HG03196 (cell line): ENCODE data around the gene AKAP6.

Experiments used
- ATAC-seq: cut with Tn5 transposase; IDR thresholded peaks from one replicate; pipeline ENCODE4 v1.9.1; 2021; ENCODE audit not compliant: unreplicated experiment

Gene AKAP6

GRCh38 chr14:32477396-32477795, 148.3 kb downstream of the AKAP6 start:
- no peak for ATAC-seq

GRCh38 chr14:32478050-32478449, 149.0 kb downstream of the AKAP6 start:
- no peak for ATAC-seq

GRCh38 chr14:32480337-32480736, 151.2 kb downstream of the AKAP6 start:
- ATAC-seq, result no peak

- ATAC-seq, result no peak
These were observed 152.6 kb downstream of the AKAP6 start for GRCh38 chr14:32481707-32482106.

- no peak for ATAC-seq
These were observed 162.4 kb downstream of the AKAP6 start for GRCh38 chr14:32491416-32492016.

- ATAC-seq, result no peak
These were observed 163.4 kb downstream of the AKAP6 start for GRCh38 chr14:32492457-32492856.

- ATAC-seq, result no peak
These were observed 165.7 kb downstream of the AKAP6 start for GRCh38 chr14:32494609-32495434.

- no peak for ATAC-seq
These were observed 166.3 kb downstream of the AKAP6 start for GRCh38 chr14:32495435-32495734.

GRCh38 chr14:32497248-32497647, 168.2 kb downstream of the AKAP6 start:
- no peak for ATAC-seq

GRCh38 chr14:32507029-32507984, 178.2 kb downstream of the AKAP6 start:
- ATAC-seq, result no peak

GRCh38 chr14:32508281-32508680, 179.2 kb downstream of the AKAP6 start:
- no peak for ATAC-seq

- no peak for ATAC-seq
These were observed 180.6 kb downstream of the AKAP6 start for GRCh38 chr14:32509632-32510187.

GRCh38 chr14:32510815-32511214, 181.7 kb downstream of the AKAP6 start:
- ATAC-seq, result no peak

GRCh38 chr14:32512348-32512747, 183.2 kb downstream of the AKAP6 start:
- no peak for ATAC-seq

GRCh38 chr14:32512813-32513212, 183.7 kb downstream of the AKAP6 start:
- no peak for ATAC-seq

- no peak for ATAC-seq
These were observed 184.5 kb downstream of the AKAP6 start for GRCh38 chr14:32513571-32514009.

- no peak for ATAC-seq
These were observed 185.1 kb downstream of the AKAP6 start for GRCh38 chr14:32514236-32514635.

- ATAC-seq, result no peak
These were observed 185.6 kb downstream of the AKAP6 start for GRCh38 chr14:32514681-32515080.

- no peak for ATAC-seq
These were observed 195.7 kb downstream of the AKAP6 start for GRCh38 chr14:32524609-32525375.

GRCh38 chr14:32525591-32525990, 196.5 kb downstream of the AKAP6 start:
- ATAC-seq, result no peak

- no peak for ATAC-seq
These were observed 201.7 kb downstream of the AKAP6 start for GRCh38 chr14:32530800-32531199.
